NB4 (cell line): ENCODE data around the gene ZNF778.

ENCODE experiments used
- MYC ChIP-seq: IDR thresholded peaks from 2 replicates; pipeline ENCODE4 v1.6.1; 2011; ENCODE audit warnings: low read depth, low read length
- POLR2A ChIP-seq: IDR thresholded peaks from 2 replicates; pipeline ENCODE4 v1.6.1; 2011; ENCODE audit warnings: mild to moderate bottlenecking; ENCODE audit not compliant: insufficient read length; ENCODE audit errors: extremely low read depth
- TF ChIP-seq, protein P1 (sequence below): IDR thresholded peaks from one replicate; pipeline ENCODE4 v1.5.1; 2012; ENCODE audit warnings: low read depth, low read length
- TF ChIP-seq, protein P2 (sequence below): IDR thresholded peaks from 2 replicates; pipeline ENCODE4 v1.6.1; 2011; ENCODE audit warnings: low read depth, low read length

DNA sequence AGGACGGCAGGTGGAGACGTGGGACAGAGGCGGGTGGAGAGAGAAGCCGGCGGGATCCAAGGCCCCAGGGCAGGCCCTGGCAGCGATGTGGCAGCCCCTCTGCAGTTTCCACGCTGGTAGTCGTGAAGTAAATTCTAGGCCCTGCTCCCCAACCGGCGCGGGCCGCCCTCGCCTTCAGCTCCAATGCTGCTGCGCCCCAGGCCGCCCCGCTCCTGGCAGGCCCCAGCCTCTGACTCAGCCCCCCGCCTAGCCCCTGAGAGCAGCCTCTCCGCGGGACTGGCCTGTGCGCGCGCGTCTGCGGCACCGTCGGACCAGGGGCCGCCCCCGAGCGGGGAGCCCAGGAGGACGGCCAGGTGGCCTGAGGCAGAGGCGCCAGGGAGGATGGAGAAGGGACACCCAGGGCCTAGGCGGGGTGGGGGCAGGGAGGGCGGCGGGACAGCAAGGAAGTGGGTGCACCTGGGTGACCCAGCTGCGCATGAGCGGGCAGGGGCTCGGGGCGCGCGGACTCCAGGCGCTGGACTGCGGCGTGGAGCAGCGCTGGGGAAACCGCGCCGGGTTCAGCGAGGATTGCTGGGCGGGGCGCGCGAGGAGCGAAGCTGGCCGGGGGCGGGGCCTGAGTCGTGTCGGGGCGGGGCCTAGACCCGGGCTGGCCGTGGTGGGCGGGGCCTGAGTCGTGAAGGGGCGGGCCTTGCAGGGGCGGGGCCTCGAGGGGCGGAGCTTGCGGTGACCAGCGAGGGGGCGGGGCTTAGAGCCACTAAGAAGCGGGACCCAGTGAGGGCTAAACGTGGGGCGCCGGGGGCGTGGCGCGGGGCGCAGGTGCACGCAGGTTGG lies 29.6 kb downstream of the ZNF778 start:
- TF ChIP-seq MYC (no peak), POLR2A (no peak)
- TF ChIP-seq, protein P1, sequence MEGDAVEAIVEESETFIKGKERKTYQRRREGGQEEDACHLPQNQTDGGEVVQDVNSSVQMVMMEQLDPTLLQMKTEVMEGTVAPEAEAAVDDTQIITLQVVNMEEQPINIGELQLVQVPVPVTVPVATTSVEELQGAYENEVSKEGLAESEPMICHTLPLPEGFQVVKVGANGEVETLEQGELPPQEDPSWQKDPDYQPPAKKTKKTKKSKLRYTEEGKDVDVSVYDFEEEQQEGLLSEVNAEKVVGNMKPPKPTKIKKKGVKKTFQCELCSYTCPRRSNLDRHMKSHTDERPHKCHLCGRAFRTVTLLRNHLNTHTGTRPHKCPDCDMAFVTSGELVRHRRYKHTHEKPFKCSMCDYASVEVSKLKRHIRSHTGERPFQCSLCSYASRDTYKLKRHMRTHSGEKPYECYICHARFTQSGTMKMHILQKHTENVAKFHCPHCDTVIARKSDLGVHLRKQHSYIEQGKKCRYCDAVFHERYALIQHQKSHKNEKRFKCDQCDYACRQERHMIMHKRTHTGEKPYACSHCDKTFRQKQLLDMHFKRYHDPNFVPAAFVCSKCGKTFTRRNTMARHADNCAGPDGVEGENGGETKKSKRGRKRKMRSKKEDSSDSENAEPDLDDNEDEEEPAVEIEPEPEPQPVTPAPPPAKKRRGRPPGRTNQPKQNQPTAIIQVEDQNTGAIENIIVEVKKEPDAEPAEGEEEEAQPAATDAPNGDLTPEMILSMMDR, result no peak
- TF ChIP-seq, protein P2, sequence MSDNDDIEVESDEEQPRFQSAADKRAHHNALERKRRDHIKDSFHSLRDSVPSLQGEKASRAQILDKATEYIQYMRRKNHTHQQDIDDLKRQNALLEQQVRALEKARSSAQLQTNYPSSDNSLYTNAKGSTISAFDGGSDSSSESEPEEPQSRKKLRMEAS, result no peak
